T-helper 22 cell (primary cell): Measurements from ENCODE around the gene MAMLD1.
"Not testable (repeated sequence)": the region's sequence is repeated elsewhere in the genome, so short reads cannot be mapped to it uniquely, and the experiment has no call there.

Source experiments
- DNase-seq: peaks from one replicate; pipeline ENCODE4 v3.0.0-alpha.2; 2020; ENCODE audit warnings: low read depth

The MAMLD1 gene, protein sequence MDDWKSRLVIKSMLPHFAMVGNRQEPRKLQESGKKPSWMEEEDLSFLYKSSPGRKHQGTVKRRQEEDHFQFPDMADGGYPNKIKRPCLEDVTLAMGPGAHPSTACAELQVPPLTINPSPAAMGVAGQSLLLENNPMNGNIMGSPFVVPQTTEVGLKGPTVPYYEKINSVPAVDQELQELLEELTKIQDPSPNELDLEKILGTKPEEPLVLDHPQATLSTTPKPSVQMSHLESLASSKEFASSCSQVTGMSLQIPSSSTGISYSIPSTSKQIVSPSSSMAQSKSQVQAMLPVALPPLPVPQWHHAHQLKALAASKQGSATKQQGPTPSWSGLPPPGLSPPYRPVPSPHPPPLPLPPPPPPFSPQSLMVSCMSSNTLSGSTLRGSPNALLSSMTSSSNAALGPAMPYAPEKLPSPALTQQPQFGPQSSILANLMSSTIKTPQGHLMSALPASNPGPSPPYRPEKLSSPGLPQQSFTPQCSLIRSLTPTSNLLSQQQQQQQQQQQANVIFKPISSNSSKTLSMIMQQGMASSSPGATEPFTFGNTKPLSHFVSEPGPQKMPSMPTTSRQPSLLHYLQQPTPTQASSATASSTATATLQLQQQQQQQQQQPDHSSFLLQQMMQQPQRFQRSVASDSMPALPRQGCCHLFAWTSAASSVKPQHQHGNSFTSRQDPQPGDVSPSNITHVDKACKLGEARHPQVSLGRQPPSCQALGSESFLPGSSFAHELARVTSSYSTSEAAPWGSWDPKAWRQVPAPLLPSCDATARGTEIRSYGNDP

DNA sequence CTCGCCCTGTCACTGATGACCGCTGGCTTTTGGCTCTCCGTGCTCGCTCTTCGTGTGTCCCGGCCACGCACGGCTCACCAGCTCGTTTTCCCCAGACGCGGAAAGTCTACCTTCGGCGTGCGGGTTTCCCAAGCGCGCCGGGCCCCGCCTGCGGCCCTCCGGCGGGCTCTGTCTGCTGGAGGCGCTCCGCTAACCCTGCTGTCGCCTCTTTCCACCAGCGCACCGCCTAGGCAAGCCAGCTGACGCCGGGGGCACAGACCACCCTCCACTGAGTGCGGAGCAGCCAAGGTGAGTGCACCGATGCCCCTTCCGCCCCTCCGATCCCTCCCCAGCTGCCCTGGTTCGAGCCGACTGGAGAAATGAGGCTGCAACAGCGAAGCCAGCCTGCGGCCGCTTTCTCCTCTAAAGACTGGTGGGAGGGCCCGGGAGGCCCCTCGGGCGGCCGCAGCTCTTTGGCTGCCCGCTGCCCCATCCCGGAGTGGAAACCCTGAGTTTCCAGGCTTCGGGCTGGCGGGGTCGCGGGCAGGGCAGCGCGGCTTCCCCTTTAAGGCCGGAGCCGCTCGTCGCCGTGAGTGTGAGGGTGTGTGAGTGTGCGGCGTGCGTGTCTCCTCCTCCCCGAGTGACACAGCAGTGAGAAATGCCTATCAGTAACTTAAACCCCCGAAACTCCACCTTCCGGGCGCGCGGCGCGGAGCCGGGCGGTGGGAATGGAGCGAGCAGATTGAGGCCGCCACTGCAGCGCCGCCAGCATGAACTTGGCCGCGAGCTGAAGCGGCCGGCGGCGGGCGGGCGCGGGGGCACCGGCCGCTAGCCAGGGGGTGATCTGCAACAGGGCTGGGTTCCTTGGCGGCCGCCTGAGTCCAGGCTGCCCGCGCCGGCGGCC is at the start of gene MAMLD1:
MAMLD1 (plus strand) TSS at position 719 of the 883 bp plus-strand sequence. CDS start 82,200 bp downstream, outside the sequence.
- DNase-seq, result peak; percentile 42

DNA sequence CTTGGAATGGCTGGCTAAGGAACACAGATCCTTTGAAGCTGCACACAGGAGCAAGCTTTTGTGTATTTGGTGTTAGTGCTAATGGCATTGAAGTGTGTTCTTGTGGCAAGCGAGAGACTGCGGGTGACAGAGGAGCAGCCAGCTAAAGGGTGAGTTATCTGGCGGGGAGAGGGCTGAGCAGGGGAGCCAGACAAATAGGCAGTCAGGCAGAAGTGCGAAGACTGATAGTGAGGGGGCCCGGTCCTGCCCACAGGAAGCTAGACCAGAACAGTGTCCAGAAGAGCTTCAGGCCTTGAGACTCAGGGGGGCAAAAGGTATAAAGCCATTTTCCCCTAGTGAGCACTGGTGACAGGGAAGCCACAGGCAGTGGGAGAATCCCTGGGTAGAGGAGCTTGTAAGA is 49.6 kb upstream of the MAMLD1 start:
- no peak for DNase-seq

DNA sequence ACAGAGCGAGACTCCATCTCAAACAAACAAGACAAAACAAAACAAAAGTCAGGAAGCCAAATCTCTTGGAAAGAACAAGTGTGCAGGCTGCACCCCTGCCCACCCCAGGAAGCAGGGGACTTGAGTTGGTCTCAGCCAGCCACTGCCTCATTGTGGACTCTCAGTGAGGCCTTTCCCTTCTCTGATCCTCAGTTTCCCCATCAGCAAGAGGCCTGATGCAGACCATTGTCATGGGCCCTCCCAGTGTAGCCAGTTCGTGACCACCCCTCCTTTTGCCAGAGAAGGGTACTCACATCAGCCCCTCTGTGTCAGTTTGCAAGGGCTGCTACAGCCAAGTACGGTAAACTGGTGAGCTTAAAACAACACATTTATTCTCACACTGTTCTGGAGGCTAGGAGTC is 48.9 kb upstream of the MAMLD1 start:
- no peak for DNase-seq

DNA sequence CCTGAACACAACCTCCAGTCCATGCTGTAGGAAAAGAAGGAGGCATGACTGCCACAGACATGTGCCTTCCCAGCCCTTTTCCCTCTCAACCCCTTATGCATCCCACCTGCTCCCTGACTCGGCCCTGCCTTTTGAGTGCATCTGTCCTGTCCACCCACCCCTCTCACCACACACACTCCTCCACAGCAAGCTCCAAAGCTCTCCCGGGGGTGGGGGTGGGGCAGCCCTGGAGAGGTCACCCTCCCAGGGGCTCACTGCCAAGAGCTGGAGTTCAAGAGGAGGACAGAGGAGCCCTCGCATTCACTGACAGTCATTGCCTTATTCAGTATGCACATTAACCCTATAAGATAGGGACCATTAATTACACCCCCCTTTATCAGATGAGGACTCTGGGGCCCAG is 46.6 kb upstream of the MAMLD1 start:
- DNase-seq, result no peak

DNA sequence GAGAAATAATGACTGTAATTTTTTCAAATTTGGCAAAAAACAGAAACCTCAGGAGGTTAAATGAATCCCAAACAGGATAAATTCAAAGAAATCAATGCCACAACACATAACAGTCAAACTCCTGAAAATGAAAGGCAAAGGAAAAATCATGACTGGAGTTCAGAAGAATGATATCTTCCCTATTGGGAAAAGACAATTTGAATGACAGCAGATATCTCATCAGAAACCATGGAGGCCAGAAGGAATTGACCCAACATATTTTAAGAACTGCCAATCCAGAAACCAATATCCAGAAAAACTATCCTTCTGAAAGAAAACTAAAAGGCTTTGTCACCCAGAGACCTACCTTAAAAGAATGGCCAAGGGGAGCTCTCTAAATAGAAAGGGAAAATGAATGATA is 40.1 kb upstream of the MAMLD1 start:
- DNase-seq, result no peak

DNA sequence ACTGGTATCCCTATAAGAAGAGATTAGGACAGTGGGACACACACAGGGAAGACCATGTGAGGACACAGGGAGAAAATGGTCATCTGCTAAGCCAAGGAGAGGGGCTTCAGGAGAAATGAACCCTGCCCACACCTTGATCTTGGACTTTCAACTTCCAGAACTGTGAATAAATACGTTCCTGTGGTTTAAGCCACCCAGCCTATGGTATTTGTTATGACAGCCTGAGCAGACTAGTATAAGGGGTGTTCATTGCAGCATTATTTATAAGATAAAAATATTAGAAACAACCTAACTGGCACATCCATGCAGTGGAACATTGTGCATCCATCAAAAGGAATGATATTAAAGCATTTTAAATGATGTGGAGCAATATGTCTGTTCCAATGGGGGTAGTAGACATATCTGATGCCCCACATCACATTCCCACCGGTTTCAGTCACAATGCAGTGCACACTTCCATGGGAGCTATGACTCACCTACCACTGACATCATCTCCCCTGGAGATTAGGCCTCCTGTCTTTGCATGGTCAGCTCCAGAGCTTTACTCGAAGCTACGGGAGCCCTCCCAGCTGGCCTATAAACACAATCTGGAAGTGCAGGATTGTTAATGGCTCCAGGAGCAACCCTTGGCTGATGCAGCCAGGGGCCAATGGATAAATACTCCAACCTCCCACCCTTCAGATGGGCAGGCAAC is 38.9 kb upstream of the MAMLD1 start:
- DNase-seq, result no peak

DNA sequence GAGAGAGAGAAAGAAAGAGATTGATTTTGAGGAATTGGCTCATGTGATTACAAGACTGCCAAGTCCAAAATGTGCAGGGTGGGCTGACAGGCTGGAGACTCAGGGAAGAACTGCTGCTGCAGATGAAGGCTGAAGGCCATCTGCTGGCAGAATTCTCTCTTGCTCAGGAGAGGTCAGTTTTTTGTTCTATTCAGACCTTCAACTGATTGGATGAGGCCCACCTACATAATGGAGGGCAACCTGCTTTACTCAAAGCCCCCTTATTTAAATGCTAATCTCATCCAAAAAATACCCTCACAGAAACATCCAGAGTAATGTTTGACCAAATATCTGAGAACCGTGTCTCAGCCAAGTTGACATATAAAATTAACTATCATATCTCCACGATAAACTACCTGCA is 38.2 kb upstream of the MAMLD1 start:
- DNase-seq, result no peak

DNA sequence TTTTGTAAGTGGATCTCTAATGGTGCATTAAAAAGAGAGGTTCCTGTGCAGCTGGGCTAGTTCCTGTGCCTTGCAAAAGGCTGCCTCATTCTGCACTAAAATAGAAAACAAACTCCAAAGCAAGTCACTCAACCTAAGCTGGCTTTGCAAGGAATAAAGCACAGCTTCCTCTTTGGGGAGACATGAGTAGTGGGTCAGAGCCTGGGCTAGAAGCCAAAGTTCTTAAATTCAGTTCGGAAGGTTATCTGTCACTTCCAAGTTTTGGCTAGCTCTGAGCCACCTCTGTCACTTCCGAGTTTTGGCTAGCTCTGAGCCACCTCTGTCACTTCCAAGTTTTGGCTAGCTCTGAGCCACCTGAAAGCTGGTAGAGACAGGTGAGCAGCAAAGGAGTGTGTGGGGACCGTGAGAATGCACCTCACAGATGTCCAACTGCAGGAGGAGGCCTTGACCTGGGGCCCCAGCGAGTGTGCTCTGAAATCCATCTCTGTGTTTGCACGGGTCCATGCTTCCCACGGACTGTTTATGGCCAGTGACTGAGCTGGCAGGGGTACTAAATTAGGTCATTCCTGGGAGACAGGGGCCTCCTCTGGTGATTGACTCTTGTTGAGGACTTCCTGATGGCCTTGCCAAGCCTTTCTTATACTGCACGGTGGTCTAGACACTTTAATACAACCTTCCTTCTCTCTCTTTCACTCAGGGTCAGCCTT is 36.4 kb upstream of the MAMLD1 start:
- no peak for DNase-seq

DNA sequence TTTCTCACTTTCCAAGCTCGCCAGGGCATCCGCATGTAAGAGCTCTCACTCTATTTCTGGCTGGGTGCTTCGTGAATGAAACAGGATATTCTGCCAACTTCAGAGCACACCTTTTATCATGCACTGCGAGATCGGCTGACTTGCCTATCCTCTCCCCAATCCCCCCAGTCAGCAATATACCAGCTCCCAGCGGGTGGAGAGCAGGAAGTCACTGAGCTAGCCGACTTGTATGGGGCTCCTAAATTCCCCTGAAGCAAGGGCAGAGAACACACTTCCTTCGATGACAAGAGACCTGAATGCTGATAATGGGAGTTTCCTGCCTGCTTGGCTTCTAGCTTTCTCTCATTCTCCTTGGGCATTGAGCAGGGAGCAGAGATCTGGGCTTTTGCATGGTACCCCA is 33.8 kb upstream of the MAMLD1 start:
- DNase-seq, result no peak

DNA sequence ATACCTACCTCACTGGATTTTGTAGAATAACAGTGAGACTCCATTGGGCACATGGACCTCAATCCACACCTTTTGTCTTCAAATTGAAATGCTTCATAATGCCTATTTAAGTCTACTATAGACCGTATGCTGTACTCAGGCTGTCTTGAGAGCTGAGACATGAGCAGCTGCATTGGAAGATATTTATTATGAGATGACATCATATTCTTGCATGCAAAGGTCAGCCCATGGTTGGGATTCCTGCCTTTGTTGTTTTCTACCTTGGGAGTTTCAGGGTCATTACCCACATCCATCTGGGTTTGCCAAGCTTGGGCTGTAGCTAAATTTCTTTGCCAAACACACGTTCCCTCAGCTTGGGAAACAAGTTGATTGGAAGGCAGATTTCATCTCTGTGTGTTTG is 33.2 kb upstream of the MAMLD1 start:
- DNase-seq, result no peak

DNA sequence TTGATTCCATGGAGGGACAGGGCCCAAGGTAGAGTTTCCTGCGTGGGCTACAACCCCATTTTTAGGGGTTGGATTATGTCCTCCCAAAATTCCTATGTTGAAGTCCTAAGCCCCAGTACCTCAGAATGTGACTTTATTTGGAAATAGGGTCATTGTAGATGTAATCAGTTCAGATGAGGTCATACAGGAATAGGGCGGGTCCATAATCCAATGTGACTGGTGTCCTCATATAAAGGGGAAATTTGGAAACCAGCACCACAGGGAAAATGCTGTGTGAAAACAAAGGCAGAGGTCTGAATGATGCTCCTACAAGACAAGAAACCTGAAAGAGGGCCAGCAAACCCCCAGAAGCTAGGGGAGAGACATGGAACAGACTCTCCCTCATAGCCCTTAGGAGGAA is 31.1 kb upstream of the MAMLD1 start:
- DNase-seq, result no peak

DNA sequence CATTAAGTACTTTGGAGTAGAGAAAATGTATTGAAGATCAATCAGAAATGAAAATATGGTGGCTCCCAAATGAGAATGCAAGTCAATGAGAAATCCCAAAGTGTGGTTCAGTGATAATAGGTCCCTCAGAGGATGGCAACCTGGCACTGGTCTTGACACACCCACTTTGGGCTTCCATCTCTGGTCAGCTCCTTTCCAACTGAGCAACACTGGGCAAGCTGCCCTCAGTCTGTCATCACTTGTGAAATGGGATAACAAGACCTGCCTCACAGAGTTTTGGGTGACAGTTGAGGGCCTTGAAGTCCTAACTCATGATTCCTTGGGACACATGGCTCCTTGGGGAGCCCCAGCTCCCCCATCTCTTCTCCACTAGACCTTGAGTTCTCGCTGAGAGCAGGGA is 29.0 kb upstream of the MAMLD1 start:
- DNase-seq, result no peak

DNA sequence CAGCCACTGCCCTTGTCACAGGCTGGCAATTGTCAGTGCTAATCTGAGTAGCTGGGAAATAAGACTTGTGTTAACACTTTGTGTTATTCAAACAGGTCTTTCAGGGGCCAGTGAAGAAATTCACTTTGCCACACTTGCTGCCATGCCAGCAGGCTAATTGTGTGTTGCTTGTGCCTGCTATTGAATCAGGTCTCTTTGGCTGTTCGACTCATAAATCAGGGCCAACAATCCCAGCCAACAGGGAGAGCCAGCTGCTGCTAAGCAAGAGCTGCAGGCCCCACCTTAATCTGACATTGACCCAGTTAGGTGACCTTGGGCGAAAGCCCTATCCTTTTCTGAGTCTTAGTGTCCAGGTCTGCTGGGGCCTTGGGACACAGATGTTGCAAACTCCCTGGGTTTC is 28.1 kb upstream of the MAMLD1 start:
- DNase-seq, result no peak

DNA sequence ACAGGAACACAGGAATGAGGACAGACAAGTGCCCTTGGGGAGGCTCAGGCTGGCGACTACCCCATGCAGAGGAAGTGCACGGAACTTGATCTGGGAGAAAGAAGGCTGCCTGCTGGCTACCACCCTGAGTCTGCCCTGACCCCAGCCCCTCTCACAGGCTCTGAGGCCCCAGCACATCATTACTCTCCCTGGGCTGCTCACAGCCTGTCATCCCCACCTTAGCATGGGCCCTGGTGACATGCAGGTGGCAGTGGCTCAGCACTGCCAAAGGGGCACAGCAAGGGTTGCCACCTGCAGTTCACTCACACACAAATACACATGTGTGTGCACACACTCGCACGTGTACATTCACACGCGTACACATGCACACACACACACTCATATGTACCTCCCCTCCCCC is 26.1 kb upstream of the MAMLD1 start:
- no peak for DNase-seq

DNA sequence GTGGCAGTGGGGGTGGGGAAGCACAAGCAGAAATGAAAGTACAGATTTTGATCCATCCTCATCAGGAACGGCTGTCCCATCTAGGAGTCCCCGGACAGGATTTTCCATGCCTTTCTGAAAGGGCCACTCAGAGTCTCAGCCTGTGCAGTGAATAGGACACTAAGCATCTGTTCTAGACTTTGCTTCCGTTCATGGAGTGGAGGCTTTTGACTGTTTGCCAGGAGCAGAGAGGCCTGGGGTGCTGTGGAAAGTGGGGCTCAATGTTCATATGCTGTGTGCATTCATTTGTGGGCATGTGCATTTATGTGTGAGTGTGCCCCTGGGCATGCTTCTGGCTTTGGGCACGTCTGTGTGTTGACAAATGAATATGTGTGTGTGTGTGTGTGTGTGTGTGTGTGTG is 25.6 kb upstream of the MAMLD1 start:
- no peak for DNase-seq

DNA sequence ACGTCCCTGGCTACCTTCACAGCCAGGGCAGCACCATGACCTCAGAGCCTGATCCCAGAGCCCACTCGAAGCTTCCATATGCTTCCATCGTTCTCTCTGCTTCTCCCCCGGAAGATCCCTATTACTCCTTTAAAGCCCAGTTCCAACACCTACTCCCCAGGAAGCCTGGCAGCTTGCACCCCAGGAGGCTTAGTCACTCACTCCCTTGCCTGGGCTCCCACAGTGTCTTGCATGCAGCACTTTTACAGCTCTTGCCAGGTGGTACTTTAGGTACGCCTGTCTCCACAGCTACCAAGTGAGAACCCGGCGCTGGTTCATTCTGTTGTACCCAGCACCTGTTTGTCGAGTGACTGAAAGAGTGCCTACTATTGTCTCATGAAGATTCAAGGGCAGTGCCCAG is 24.5 kb upstream of the MAMLD1 start:
- no peak for DNase-seq

DNA sequence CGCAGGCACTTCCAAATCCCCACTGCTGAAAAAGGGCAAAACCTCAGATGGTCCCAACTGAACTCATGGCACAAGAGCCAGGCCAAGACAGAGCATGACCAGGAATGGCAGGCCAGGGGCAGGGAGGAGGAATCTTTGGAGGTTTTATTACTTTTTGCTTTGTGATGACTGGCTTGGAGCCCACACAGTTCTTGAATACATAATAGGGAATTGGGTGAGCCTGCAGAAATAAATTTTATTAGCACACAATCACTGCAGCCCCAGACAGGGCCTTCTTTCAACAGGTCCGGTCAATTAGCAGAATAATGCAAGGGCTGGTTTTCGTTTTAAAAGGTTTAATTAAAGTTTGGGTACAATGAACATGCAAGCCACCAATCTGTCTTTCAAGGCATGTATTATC is 23.4 kb upstream of the MAMLD1 start:
- DNase-seq, result no peak

DNA sequence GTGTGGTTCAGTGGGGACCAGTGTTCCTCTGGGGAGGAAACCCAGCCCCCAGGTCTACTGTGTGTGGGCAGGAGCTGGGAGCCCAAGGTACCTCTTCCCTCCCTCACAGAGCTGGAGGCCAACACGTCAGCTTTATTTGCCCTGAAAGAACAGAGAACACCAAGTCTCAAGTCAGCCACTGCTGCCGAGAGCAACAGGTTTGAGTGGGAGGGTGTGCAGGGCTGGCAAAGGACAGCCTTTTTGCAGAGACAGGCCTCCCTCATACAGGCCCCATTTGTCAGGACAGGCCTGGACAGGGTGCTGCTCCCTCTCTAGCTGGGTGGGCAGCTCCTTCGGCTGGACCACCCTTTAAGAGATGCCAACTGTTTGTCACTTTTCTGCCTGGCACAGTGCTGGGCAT is 22.8 kb upstream of the MAMLD1 start:
- DNase-seq, result not testable (repeated sequence)

DNA sequence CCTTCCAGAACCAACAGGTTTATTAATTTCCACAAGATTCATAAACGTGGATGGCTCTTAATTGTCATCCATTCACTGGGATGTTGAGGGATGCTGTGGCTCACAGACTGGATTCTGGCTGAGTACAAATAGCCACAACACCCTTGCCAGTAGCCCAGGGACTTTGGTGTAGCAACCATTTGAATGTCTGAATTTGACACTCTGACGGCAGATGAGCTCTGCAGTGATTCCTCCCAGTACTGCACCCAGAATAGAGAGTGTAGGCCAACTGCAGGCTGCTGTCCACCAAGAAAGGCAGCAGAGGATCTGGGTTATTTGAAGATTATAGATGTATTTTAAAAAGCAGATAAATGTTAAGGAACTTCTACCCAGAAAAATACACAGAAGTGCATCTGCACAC is 15.6 kb upstream of the MAMLD1 start:
- no peak for DNase-seq

DNA sequence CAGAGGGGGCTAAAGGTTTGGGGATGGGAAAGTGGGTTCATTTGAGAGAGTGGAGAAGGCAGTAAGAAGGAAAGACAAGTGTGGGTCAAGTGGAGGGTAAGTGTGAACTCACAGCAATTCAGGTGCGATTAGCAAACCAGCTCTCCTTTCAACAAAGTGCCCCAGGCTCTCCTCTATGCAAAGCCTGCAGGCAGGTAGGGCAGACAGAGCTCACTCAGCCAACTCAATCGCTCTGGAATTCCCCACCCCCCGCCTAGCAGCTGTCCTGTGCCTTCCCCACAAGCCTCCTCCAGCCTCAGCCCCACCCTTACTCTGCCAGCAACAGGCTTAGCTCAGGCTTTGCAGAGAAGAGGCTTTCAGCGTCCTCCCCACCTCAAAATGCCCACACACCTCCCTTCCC is 14.8 kb upstream of the MAMLD1 start:
- DNase-seq, result no peak

DNA sequence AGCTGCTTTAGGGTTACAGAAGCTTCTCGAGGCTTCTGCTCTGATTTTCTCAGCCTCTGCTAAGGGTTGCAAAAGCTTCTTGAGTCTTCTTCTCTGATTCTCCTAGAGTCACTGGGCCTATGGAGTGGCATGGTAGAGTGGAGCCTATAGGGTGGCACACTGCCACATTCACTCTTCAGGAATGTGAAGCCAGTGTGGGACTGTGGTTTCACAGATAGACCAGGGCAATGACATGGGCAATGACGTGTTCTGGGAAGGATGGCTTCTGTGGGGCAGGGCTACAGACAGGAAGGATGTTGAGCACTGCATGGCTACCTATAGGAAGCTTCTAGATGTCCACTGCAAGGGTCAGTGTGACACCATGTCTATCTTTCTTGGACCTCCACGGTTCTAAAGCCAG is 11.0 kb upstream of the MAMLD1 start:
- no peak for DNase-seq
